Measurements from ENCODE around the gene MFSD6. TPM values are rescaled to one million over a fixed set of nuclear protein-coding genes. Genes with fewer than 3 reads are reported as not detected.

Gene MFSD6
- total and polyA plus RNA-seq, 2 of the 8 experiments (the other 6 are each of a cell fraction or from before 2014, with no cell fraction given): 1.8 to 5.1 TPM

GRCh38 chr2:190527214-190527613 lies 119.1 kb downstream of the MFSD6 start:
- FAIRE-seq (no peak), DNase-seq (ENCODE audit: low read depth in 1 of 2, low spot score in 2 of 2) (no peak)
- Histone ChIP-seq H3K36me3 (ENCODE audit: control insufficient read depth in 2 of 4, insufficient read depth in 4 of 4, low read length in 3 of 4) (no peaks in the 10 kb centered on the region), H3K18ac (ENCODE audit: extremely low read depth, low read length) (no peak overlapping the region), H3K79me2 (ENCODE audit: control insufficient read depth in 1 of 2, insufficient read depth in 2 of 2, low read length in 2 of 2) (no peaks in the 10 kb centered on the region), H3K27ac (ENCODE audit: low read depth, low read length) (no peak overlapping the region), H3K9me3 (ENCODE audit: insufficient read depth in 2 of 2, low read depth in 1 of 2, low read length in 1 of 2) (no peaks in the 10 kb centered on the region), H4K20me1 (replicated peaks in 1 of 2; ENCODE audit: control insufficient read depth in 1 of 2, insufficient read depth in 2 of 2, low read length in 2 of 2) (no peaks in the 10 kb centered on the region), H3K23ac (ENCODE audit: insufficient read length) (no peak overlapping the region), H3K4me3 (ENCODE audit: extremely low read depth in 1 of 4, insufficient read depth in 2 of 4, low read depth in 3 of 4, low read length in 4 of 4) (no peak overlapping the region), H3K9ac (replicated peaks in 1 of 4; ENCODE audit: extremely low read depth in 1 of 4, low read depth in 3 of 4, low read length in 3 of 4) (no peak overlapping the region), H2BK12ac (ENCODE audit: low read depth, low read length) (no peak overlapping the region), H3K79me1 (ENCODE audit: low read depth, low read length) (no peaks in the 10 kb centered on the region), H3K4me2 (ENCODE audit: insufficient read depth in 1 of 2, low read depth in 2 of 2, low read length in 2 of 2) (no peak overlapping the region), H2AK5ac (ENCODE audit: low read depth, low read length) (no peak overlapping the region), H2AFZ (ENCODE audit: low read length) (no peak overlapping the region), H3K56ac (replicated peaks; ENCODE audit: insufficient read length, low read depth, low read length) (no peak overlapping the region), H3K23me2 (ENCODE audit: low read depth, low read length) (no peaks in the 10 kb centered on the region), H4K5ac (ENCODE audit: insufficient read length, low read depth, low read length) (no peak overlapping the region), H2BK5ac (ENCODE audit: low read depth, low read length) (no peak overlapping the region), H3K4ac (replicated peaks; ENCODE audit: insufficient read length, low read depth, low read length) (no peak overlapping the region), H2BK20ac (ENCODE audit: low read length) (no peak overlapping the region), H2BK120ac (replicated peaks; ENCODE audit: low read depth, low read length) (no peak overlapping the region), H3K27me3 (replicated peaks in 1 of 4; ENCODE audit: control insufficient read depth in 3 of 4, extremely low read depth in 1 of 4, insufficient read depth in 3 of 4, low read length in 3 of 4) (no peaks in the 10 kb centered on the region), H4K8ac (ENCODE audit: extremely low read depth, insufficient read depth, low read length) (no peak overlapping the region), H2BK15ac (ENCODE audit: low read length) (no peak overlapping the region), H3K4me1 (replicated peaks in 1 of 4; ENCODE audit: control insufficient read depth in 3 of 4, insufficient read depth in 4 of 4, low read length in 3 of 4) (peaks cover 0 to 2% (median 0%) of the 10 kb centered on the region in 4 experiments; a peak in 1 of 7 replicates), H3K14ac (ENCODE audit: insufficient read length) (no peak overlapping the region), H4K91ac (replicated peaks; ENCODE audit: insufficient read length, low read length) (no peak overlapping the region)
- TF ChIP-seq RXRA (IDR thresholded peaks at IDR 0.05; ENCODE audit: insufficient read depth, low read depth, low read length) (no peak), TBP (IDR thresholded peaks at IDR 0.05; ENCODE audit: low read depth, low read length) (no peak), PHF8 (conservative IDR thresholded peaks at IDR 0.05; ENCODE audit: low read depth, low read length) (no peak), FOSL1 (IDR thresholded peaks at IDR 0.05; ENCODE audit: insufficient read depth, low read depth, low read length) (no peak), SAP30 (IDR thresholded peaks at IDR 0.05; ENCODE audit: insufficient read depth, insufficient replicate concordance, low read length) (no peak), CBX5 (IDR thresholded peaks at IDR 0.05; ENCODE audit: low read depth, low read length) (no peak)
- TF ChIP-seq, protein P1, sequence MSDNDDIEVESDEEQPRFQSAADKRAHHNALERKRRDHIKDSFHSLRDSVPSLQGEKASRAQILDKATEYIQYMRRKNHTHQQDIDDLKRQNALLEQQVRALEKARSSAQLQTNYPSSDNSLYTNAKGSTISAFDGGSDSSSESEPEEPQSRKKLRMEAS (IDR thresholded peaks at IDR 0.05): no peak
- ChIA-PET POLR2A (ENCODE audit: partially characterized antibody) (no interaction called here), CTCF (ENCODE audit: partially characterized antibody) (interaction anchor here (0.6 to 1.2 kb wide), 2 partner anchors 25 to 439 kb away, joined by 3 read pairs; no protein-coding TSS in a partner anchor)
- WGBS, 2 experiments (ENCODE audit: extremely low coverage in 1 of 2, insufficient coverage in 1 of 2, insufficient read length in 1 of 2, insufficient replicate concordance in 2 of 2, low coverage in 1 of 2, low lambda C conversion rate in 2 of 2, missing lambda C conversion rate in 1 of 2): 96% methylated on average over 4 of the region's 4 CpGs; no CpG with 5 or more reads in 1 of the 2 experiments
